ENCODE measurements around the gene MPV17. TPM values are rescaled to one million over a fixed set of nuclear protein-coding genes. Genes with fewer than 3 reads are reported as not detected.

MPV17 gene, protein sequence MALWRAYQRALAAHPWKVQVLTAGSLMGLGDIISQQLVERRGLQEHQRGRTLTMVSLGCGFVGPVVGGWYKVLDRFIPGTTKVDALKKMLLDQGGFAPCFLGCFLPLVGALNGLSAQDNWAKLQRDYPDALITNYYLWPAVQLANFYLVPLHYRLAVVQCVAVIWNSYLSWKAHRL
- total RNA-seq (56.7 TPM), polyA plus RNA-seq (100 to 1,000 TPM; 124 to 166 (median 133) TPM)

- Mint-ChIP-seq H3K36me3 (peaks cover 20% of the 10 kb centered on the region), H3K27ac (peak within 1 kb of the TSS; percentile 95 to 99 (median 98)), H3K27me3 (no peaks in the 10 kb centered on the region), H3K4me3 (peak within 1 kb of the TSS; percentile 92 to 98 (median 93)), H3K9me3 (no peaks in the 10 kb centered on the region), H3K4me1 (peaks cover 0 to 29% (median 19%) of the 10 kb centered on the region in 4 donors)
- Histone ChIP-seq H3K27me3 (ENCODE audit: control insufficient read depth, insufficient read depth, low read length) (no peaks in the 10 kb centered on the region), H3K27ac (ENCODE audit: insufficient read depth, low read length, poor library complexity, severe bottlenecking) (peak within 1 kb of the TSS; percentile 87), H3K9me3 (ENCODE audit: control insufficient read depth in 2 of 2, low read length in 2 of 2) (no peaks in the 10 kb centered on the region), H3K36me3 (ENCODE audit: control insufficient read depth, insufficient read depth, low read length) (peaks cover 16% of the 10 kb centered on the region), H3K4me3 (ENCODE audit: low read depth, low read length) (peak within 1 kb of the TSS; percentile 95), H3K4me1 (ENCODE audit: control insufficient read depth, insufficient read depth, low read length, poor library complexity, severe bottlenecking) (peaks cover 24% of the 10 kb centered on the region)
- DNase-seq (peak; percentile 81 to 93 (median 84)), ATAC-seq (ENCODE audit: low read depth in 2 of 2) (peak; percentile 96)
Measured at GRCh38 chr2:27322766-27323595, at the start of gene MPV17. TSS of gene MPV17 (minus strand) at chr2:27323097. CDS start at chr2:27322517, 580 bp downstream.

GRCh38 chr2:27370816-27371620 lies 48.1 kb upstream of the MPV17 start:
- no peaks in the 10 kb centered on the region for H3K9me3 ChIP-seq (ENCODE audit: control insufficient read depth in 2 of 2, low read length in 2 of 2)
- H3K4me3 ChIP-seq (ENCODE audit: low read depth, low read length) = peak overlapping the region; percentile 77
- H3K27ac ChIP-seq (ENCODE audit: insufficient read depth, low read length, poor library complexity, severe bottlenecking) = peak overlapping the region; percentile 88
- no peaks in the 10 kb centered on the region for H3K27me3 ChIP-seq (ENCODE audit: control insufficient read depth, insufficient read depth, low read length)
- peak overlapping the region; percentile 91 to 100 (median 100) for H3K4me3 Mint-ChIP-seq
- no peaks in the 10 kb centered on the region for H3K9me3 Mint-ChIP-seq
- peak overlapping the region; percentile 94 to 98 (median 97) for H3K27ac Mint-ChIP-seq
- no peaks in the 10 kb centered on the region for H3K27me3 Mint-ChIP-seq
- ATAC-seq (ENCODE audit: low read depth in 2 of 2) (peak in 1 of 2 donors; percentile 0), DNase-seq (peak; percentile 24 to 66 (median 28))
- H3K4me1 ChIP-seq (ENCODE audit: control insufficient read depth, insufficient read depth, low read length, poor library complexity, severe bottlenecking) = peaks cover 31% of the 10 kb centered on the region
- H3K4me1 Mint-ChIP-seq = peaks cover 3 to 58% (median 41%) of the 10 kb centered on the region in 4 donors
- peaks cover 51% of the 10 kb centered on the region for H3K36me3 ChIP-seq (ENCODE audit: control insufficient read depth, insufficient read depth, low read length)
- H3K36me3 Mint-ChIP-seq = peaks cover 29% of the 10 kb centered on the region

DNA sequence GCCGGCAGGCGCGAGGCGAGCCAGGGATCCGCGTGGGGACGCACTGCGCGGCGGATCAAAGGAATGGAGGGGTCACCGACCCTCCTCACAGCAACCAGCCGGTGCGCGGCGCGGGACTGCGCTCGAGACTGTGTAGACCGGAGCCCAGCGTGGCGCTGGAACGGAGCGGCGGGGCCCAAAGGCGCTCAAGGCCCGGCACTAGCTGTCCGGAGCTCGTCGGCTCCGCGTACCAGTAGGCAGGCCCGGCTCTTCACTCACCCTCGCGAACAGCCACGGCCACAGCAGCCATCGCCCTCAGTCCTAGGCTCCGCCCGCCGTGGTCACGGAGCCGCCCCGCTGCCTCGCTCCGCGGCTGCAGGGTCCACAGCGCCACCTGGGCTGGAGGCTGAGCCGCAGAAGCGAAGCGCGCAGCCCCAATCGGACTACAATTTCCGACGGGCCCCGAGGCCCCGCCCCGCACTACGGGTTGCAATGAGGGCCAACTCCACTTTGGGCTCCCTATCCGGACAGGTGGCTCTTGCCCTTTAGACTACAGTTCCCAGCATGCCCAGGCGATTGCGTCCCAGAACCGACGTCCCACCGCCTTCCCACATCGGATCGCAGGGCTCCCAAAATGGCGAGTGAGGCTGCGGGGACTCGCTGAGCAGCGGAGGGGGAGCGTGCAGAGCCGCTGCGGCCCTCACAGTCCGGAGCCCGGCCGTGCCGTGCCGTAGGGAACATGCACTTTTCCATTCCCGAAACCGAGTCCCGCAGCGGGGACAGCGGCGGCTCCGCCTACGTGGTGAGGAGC lies 47.3 kb upstream of the MPV17 start, which contains the start of the genes EIF2B4 and SNX17:
TSS of gene EIF2B4 (minus strand) at position 313 of the 790 bp plus-strand sequence. CDS start at position 289, 24 bp downstream.
TSS of gene SNX17 (plus strand) at position 591 of the 790 bp plus-strand sequence. CDS start at position 719, 128 bp downstream.
- Histone ChIP-seq H3K4me1 (ENCODE audit: control insufficient read depth, insufficient read depth, low read length, poor library complexity, severe bottlenecking) (peaks cover 31% of the 10 kb centered on the region), H3K9me3 (ENCODE audit: control insufficient read depth in 2 of 2, low read length in 2 of 2) (no peaks in the 10 kb centered on the region), H3K27ac (ENCODE audit: insufficient read depth, low read length, poor library complexity, severe bottlenecking) (peak within 1 kb of the TSS; percentile 88), H3K27me3 (ENCODE audit: control insufficient read depth, insufficient read depth, low read length) (no peaks in the 10 kb centered on the region), H3K36me3 (ENCODE audit: control insufficient read depth, insufficient read depth, low read length) (peaks cover 49% of the 10 kb centered on the region), H3K4me3 (ENCODE audit: low read depth, low read length) (peak within 1 kb of the TSS; percentile 87)
- Mint-ChIP-seq H3K27ac (peak within 1 kb of the TSS; percentile 94 to 99 (median 98)), H3K27me3 (no peaks in the 10 kb centered on the region), H3K9me3 (no peaks in the 10 kb centered on the region), H3K4me1 (peaks cover 3 to 58% (median 41%) of the 10 kb centered on the region in 4 donors), H3K4me3 (peak within 1 kb of the TSS; percentile 91 to 100 (median 100)), H3K36me3 (peaks cover 28% of the 10 kb centered on the region)
- peak; percentile 94 for ATAC-seq (ENCODE audit: low read depth in 2 of 2)
- peak; percentile 99 for DNase-seq

GRCh38 chr2:27369471-27370025 lies 46.7 kb upstream of the MPV17 start:
- ATAC-seq (ENCODE audit: low read depth in 2 of 2) (no peak), DNase-seq (no peak)
- H3K4me1 Mint-ChIP-seq = peaks cover 3 to 55% (median 38%) of the 10 kb centered on the region in 4 donors
- H3K9me3 Mint-ChIP-seq = no peaks in the 10 kb centered on the region
- no peaks in the 10 kb centered on the region for H3K27me3 Mint-ChIP-seq
- H3K36me3 ChIP-seq (ENCODE audit: control insufficient read depth, insufficient read depth, low read length) = peaks cover 46% of the 10 kb centered on the region
- H3K27me3 ChIP-seq (ENCODE audit: control insufficient read depth, insufficient read depth, low read length) = no peaks in the 10 kb centered on the region
- peak overlapping the region; percentile 87 for H3K4me3 ChIP-seq (ENCODE audit: low read depth, low read length)
- peak overlapping the region; percentile 93 to 95 (median 94) for H3K27ac Mint-ChIP-seq
- peak overlapping the region; percentile 88 for H3K27ac ChIP-seq (ENCODE audit: insufficient read depth, low read length, poor library complexity, severe bottlenecking)
- peaks cover 31% of the 10 kb centered on the region for H3K4me1 ChIP-seq (ENCODE audit: control insufficient read depth, insufficient read depth, low read length, poor library complexity, severe bottlenecking)
- peaks cover 24% of the 10 kb centered on the region for H3K36me3 Mint-ChIP-seq
- peak overlapping the region; percentile 91 to 100 (median 99) for H3K4me3 Mint-ChIP-seq
- no peaks in the 10 kb centered on the region for H3K9me3 ChIP-seq (ENCODE audit: control insufficient read depth in 2 of 2, low read length in 2 of 2)

- peaks cover 0 to 14% (median 8%) of the 10 kb centered on the region in 4 donors for H3K4me1 Mint-ChIP-seq
- H3K4me3 ChIP-seq (ENCODE audit: low read depth, low read length) = no peak overlapping the region
- peak overlapping the region in 1 of 4 donors; percentile 69 for H3K4me3 Mint-ChIP-seq
- no peaks in the 10 kb centered on the region for H3K9me3 ChIP-seq (ENCODE audit: control insufficient read depth in 2 of 2, low read length in 2 of 2)
- H3K4me1 ChIP-seq (ENCODE audit: control insufficient read depth, insufficient read depth, low read length, poor library complexity, severe bottlenecking) = peaks cover 2% of the 10 kb centered on the region
- DNase-seq = no peak
- peak overlapping the region in 1 of 3 donors; percentile 23 for H3K27ac Mint-ChIP-seq
- no peak overlapping the region for H3K27ac ChIP-seq (ENCODE audit: insufficient read depth, low read length, poor library complexity, severe bottlenecking)
- H3K36me3 ChIP-seq (ENCODE audit: control insufficient read depth, insufficient read depth, low read length) = peaks cover 37% of the 10 kb centered on the region
- peaks cover 20% of the 10 kb centered on the region for H3K36me3 Mint-ChIP-seq
- no peaks in the 10 kb centered on the region for H3K27me3 Mint-ChIP-seq
- peaks cover 0 to 2% (median 0%) of the 10 kb centered on the region in 7 donors for H3K9me3 Mint-ChIP-seq
- no peak for ATAC-seq (ENCODE audit: low read depth in 2 of 2)
- H3K27me3 ChIP-seq (ENCODE audit: control insufficient read depth, insufficient read depth, low read length) = no peaks in the 10 kb centered on the region
Measured at GRCh38 chr2:27363933-27364332, 41.0 kb upstream of the MPV17 start.

- peaks cover 34% of the 10 kb centered on the region for H3K36me3 ChIP-seq (ENCODE audit: control insufficient read depth, insufficient read depth, low read length)
- DNase-seq (no peak), ATAC-seq (ENCODE audit: low read depth in 2 of 2) (no peak)
- Mint-ChIP-seq H3K9me3 (peaks cover 0 to 2% (median 0%) of the 10 kb centered on the region in 7 donors), H3K36me3 (peaks cover 20% of the 10 kb centered on the region), H3K27ac (no peak overlapping the region), H3K4me1 (peaks cover 4 to 16% (median 10%) of the 10 kb centered on the region in 4 donors), H3K27me3 (no peaks in the 10 kb centered on the region), H3K4me3 (peak overlapping the region in 1 of 4 donors; percentile 68)
- H3K9me3 ChIP-seq (ENCODE audit: control insufficient read depth in 2 of 2, low read length in 2 of 2) = no peaks in the 10 kb centered on the region
- H3K27ac ChIP-seq (ENCODE audit: insufficient read depth, low read length, poor library complexity, severe bottlenecking) = no peak overlapping the region
- H3K27me3 ChIP-seq (ENCODE audit: control insufficient read depth, insufficient read depth, low read length) = no peaks in the 10 kb centered on the region
- no peak overlapping the region for H3K4me3 ChIP-seq (ENCODE audit: low read depth, low read length)
- peaks cover 3% of the 10 kb centered on the region for H3K4me1 ChIP-seq (ENCODE audit: control insufficient read depth, insufficient read depth, low read length, poor library complexity, severe bottlenecking)
Measured at GRCh38 chr2:27362678-27363420, 40.0 kb upstream of the MPV17 start.

Data from CD4-positive, CD25-positive, alpha-beta regulatory T cell (primary cell).